GM18519 (cell line): ENCODE measurements around the gene CREB1.
A peak's percentile ranks its signal among the peaks of the same experiment; 100 is the strongest.
"Not testable (repeated sequence)": the region's sequence is repeated elsewhere in the genome, so short reads cannot be mapped to it uniquely, and the experiment has no call there.

Source experiments
- ATAC-seq: cut with Tn5 transposase; IDR thresholded peaks from one replicate; pipeline ENCODE4 v1.9.1; 2021; ENCODE audit warnings: mild to moderate bottlenecking, moderate library complexity; ENCODE audit not compliant: unreplicated experiment, low FRiP score

The CREB1 gene

DNA sequence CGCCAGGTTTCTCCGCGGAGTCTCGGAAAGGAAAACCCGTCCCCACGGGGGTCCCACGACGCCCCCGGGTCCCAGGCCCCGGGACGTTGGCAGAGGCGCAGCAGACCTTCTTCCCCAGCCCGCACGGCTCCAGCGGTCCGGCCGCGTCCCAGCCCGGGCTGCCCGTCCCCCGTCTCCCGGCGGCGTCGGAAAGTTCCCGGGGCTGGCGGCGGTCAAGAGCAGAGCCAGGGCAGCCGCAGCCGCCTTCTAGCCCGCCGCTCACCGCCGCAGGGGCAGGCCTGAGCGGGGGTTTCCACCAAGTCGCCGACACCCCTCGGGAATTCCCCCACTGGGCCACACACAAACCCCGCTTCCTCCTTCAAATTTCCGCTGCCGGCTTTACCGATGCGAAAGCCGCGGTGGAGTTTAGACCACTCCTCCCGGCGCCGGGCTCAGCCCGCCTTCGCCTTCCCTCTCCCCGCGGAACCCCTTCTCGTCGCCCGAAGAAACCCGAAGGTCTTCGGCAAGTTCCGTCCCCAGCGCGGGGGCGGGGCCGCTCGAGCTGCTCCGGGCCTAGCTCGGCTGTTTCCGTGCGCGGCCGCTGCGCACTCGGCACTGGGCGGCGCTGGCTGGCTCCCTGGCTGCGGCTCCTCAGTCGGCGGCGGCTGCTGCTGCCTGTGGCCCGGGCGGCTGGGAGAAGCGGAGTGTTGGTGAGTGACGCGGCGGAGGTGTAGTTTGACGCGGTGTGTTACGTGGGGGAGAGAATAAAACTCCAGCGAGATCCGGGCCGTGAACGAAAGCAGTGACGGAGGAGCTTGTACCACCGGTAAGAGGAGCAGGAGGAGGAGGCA is at the start of gene CREB1:
TSS of gene CREB1 (plus strand) at position 633 of the 830 bp plus-strand sequence. CDS start 25,674 bp downstream, outside the sequence.
- ATAC-seq, result peak; percentile 75

- ATAC-seq, result no peak
Measured at GRCh38 chr2:207480521-207481040, 49.2 kb upstream of the CREB1 start.

GRCh38 chr2:207481924-207482323 is 47.8 kb upstream of the CREB1 start:
- no peak for ATAC-seq

DNA sequence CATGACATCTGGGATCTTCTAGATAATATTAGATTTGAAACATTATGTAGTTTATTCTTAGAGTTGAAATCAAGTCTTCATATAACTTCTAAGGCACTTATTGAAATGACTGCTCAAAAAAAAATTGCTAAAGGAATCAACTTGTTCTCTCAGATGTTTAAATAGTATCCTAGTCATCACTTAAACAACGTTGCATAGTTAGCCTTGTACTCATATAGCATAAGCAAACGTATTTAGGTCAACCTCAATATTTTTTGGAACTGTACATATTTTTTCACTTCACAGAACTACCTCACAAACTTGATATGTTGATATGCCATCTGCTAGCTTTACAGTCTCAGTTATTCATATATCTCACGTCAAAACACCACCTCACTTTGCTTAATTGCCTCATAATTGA is 47.1 kb upstream of the CREB1 start:
- ATAC-seq, result no peak

GRCh38 chr2:207483066-207483465 is 46.7 kb upstream of the CREB1 start:
- no peak for ATAC-seq

- ATAC-seq, result no peak
Measured at GRCh38 chr2:207483477-207483876, 46.3 kb upstream of the CREB1 start.

- ATAC-seq, result peak; percentile 67
Measured at GRCh38 chr2:207484444-207485391, 45.0 kb upstream of the CREB1 start.

GRCh38 chr2:207487650-207488311 is 42.0 kb upstream of the CREB1 start:
- ATAC-seq, result no peak

DNA sequence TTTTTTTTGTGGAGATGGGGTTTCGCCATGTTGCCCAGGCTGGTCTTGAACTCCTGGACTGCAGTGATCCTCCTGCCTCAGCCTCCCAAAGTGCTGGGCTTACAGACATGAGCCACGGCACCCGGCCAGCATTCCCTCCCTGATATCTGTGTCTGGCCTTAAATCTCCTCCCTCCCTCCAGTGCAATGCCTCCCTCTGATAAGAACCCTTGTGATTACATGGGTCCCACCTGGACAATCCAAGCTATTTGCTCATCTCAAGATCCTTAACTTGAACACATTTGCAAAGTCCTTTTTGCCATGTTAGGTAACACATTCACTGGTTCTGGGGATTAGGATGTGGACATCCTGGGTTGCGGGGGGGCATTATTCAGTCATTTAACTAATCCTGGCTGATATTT is 40.5 kb upstream of the CREB1 start:
- ATAC-seq, result no peak

DNA sequence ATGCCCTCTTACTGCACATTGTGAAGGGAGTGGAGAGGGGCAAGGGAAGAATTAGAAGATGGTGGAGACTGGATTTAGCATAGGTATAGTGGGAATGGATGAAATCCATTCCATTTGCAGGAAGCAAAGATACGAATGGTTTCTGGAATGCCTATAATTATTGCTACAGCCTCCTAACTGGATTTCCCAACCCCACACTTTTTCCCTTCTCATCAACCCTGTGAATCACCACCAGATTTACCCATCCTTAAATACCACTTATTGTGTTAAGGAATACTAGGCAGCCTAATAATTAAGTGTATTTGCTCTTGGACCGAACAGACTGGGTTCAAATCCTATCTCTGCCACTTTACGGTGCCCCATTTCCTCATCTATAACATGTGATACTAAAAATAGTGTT is 39.3 kb upstream of the CREB1 start:
- ATAC-seq, result no peak

- no peak for ATAC-seq
Measured at GRCh38 chr2:207491086-207491485, 38.7 kb upstream of the CREB1 start.

DNA sequence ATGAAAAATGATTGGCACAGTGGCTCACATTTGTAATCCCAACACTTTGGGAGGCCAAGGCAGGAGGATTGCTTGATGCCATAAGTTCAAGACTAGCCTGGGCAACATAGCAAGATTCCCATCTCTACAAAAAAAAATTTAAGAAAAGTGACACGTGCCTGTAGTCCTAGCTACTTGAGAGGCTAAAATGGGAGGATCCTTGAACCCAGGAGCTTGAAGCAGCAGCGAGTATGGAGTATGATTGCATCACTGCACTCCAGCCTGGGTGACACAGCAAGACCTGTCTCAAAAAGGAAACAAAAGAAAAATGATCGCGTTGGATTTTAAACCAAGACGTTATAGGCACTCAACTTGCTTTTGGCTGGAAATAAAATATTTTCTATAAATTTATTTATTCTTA is 37.8 kb upstream of the CREB1 start:
- no peak for ATAC-seq

- ATAC-seq, result no peak
Measured at GRCh38 chr2:207492461-207492860, 37.3 kb upstream of the CREB1 start.

DNA sequence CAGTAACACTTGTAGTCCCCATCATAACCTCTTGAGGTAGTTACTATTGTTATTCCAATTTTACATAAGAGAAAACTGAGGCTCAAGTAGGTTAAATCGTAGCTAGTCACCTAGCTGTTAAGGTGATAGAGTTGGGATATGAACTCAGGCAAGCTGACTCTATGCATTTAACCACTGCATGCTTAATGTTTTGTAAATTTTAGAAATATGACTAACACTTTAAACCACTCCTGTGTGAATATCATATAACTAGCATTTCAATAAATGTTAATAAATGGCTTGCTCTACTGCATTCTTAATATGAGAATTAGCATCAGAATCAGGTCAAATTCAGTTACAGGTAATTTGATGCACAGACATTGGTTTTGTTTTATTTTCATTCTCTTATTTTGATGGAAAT is 35.6 kb upstream of the CREB1 start:
- no peak for ATAC-seq

DNA sequence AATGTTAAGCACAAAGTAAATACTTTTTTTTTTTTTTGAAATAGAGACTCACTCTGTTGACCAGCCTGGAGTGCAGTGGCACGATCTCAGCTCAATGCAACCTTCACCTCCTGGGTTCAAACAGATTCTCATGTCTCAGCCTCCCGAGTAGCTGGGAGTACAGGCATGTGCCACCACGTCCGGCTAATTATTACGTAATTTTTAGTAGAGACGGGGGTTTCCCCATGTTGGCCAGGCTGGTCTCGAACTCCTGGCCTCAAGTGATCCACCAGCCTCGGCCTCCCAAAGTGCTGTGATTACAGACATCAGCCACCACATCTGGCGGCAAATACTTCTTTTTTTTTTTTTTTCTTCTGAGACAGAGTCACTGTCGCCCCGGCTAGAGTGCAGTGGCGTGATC is 32.8 kb upstream of the CREB1 start:
- ATAC-seq, result not testable (repeated sequence)

DNA sequence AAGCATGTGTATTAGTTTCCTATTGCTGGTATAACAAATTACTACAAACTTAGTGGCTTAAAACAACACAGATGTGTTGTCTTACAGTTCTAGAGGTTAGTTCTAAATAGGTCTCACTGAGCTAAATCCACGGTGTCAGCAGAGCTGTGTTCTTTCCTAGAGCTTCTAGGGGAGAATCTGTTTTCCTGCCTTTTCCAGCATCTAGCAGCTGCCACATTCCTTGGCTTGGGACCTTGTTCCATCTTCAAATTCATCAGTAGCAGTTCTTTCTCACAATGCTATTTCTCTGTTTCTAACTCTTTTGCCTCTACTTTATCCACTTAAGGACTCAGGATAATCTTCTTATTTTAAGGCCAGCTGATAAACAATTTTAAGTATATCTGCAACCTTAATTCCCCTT is 32.2 kb upstream of the CREB1 start:
- ATAC-seq, result no peak

GRCh38 chr2:207498427-207498826 is 31.3 kb upstream of the CREB1 start:
- ATAC-seq, result no peak

- no peak for ATAC-seq
Measured at GRCh38 chr2:207499114-207499513, 30.6 kb upstream of the CREB1 start.

- no peak for ATAC-seq
Measured at GRCh38 chr2:207501802-207502576, 27.8 kb upstream of the CREB1 start.
